ENCODE measurements around the gene LDHAL6B.

Gene LDHAL6B

DNA sequence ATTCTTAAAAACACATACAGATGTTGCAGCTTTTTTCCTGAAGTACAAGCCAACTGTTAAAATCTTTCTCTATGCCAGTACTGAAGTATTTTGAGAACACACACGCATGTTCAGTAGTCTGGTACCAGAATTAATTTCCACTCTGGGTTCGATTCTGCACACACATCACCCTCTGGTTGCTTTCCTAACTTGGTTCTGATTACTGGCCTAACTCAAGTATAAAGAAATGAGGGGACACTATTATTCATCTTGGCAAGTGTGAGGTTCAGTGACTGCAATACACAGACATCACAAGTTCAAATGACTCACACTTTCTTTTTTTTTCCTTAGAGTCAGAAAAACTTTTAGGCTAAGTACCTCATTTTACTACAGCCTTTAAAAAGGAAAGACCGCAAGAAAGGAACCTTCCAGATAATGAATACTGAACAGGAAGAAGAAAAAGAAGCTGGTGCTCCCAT is 37.4 kb upstream of the LDHAL6B start:
- peaks cover 37% of the 10 kb centered on the region for H3K36me3 Mint-ChIP-seq (ENCODE audit: low read depth)
- H3K27me3 Mint-ChIP-seq (ENCODE audit: low read depth), result no peaks in the 10 kb centered on the region
- H3K27ac Mint-ChIP-seq, result peak overlapping the region in 1 of 3 experiments; percentile 41
- H3K4me1 Mint-ChIP-seq, result peaks cover 12% of the 10 kb centered on the region
- H3K4me3 Mint-ChIP-seq, result no peak overlapping the region
- TF ChIP-seq, protein P1, sequence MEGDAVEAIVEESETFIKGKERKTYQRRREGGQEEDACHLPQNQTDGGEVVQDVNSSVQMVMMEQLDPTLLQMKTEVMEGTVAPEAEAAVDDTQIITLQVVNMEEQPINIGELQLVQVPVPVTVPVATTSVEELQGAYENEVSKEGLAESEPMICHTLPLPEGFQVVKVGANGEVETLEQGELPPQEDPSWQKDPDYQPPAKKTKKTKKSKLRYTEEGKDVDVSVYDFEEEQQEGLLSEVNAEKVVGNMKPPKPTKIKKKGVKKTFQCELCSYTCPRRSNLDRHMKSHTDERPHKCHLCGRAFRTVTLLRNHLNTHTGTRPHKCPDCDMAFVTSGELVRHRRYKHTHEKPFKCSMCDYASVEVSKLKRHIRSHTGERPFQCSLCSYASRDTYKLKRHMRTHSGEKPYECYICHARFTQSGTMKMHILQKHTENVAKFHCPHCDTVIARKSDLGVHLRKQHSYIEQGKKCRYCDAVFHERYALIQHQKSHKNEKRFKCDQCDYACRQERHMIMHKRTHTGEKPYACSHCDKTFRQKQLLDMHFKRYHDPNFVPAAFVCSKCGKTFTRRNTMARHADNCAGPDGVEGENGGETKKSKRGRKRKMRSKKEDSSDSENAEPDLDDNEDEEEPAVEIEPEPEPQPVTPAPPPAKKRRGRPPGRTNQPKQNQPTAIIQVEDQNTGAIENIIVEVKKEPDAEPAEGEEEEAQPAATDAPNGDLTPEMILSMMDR (IDR thresholded peaks at IDR 0.05; ENCODE audit: unreplicated experiment in 3 of 3), result no peak
- H3K9me3 Mint-ChIP-seq, result no peaks in the 10 kb centered on the region

DNA sequence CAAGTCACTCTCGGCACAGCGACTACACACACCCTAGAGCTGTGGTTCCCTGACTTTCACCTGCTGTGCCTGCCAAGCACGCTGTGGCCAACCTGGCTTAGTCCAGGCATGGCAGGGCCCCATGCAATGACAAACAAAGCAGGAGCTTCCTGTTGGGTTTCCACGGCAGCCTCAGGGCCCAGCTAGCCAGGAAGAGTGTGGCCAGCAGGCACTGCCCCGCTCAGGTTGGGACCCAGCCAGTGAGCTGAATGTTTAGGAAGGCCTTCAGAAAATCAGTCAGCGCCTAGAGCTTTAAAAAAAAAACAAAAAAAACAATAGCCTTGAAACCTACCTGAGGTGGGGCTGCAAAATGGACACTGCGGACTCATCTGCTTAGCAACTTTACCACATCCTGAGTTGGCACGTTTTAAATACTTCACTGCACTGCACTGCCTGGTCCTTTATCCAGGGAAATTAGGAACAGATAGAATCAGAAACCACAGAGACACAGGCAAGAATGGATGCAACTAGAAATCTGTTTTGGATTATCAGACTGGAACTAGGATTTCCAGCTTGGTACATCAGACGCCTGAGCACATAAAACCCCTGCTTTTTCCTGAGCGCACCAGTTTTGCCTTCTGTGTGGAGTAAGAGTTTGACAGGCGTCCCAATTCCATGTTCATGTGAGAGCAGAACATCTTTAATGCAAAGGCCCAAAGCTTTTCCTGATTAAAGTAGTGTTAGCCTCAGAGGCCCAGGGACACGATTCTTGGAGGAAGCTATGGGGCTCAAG is 36.2 kb upstream of the LDHAL6B start:
- Mint-ChIP-seq H3K36me3 (ENCODE audit: low read depth) (peaks cover 46% of the 10 kb centered on the region), H3K9me3 (no peaks in the 10 kb centered on the region), H3K4me3 (no peak overlapping the region), H3K27ac (no peak overlapping the region), H3K4me1 (peaks cover 24% of the 10 kb centered on the region), H3K27me3 (ENCODE audit: low read depth) (no peaks in the 10 kb centered on the region)
- TF ChIP-seq, protein P1 (IDR thresholded peaks at IDR 0.05; ENCODE audit: unreplicated experiment in 3 of 3), result no peak

DNA sequence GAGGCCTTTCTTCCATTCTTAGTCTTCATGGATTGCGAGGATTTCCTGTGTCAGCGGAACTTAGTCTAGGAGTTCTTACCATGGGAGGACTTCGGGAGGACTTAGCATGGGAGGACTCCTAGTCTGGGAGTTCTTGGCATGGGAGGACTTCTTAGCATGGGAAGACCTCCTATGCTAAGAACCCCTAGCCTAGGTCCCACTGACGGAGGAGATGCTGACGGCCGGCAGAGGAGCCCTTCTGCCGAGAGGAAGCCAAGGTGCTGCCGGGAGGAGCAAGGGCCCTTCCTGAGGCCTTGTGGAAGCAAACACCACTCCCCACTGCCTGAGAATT is 35.6 kb upstream of the LDHAL6B start:
- TF ChIP-seq, protein P1 (IDR thresholded peaks at IDR 0.05; ENCODE audit: unreplicated experiment in 3 of 3), result no peak
- Mint-ChIP-seq H3K9me3 (no peaks in the 10 kb centered on the region), H3K27ac (no peak overlapping the region)

DNA sequence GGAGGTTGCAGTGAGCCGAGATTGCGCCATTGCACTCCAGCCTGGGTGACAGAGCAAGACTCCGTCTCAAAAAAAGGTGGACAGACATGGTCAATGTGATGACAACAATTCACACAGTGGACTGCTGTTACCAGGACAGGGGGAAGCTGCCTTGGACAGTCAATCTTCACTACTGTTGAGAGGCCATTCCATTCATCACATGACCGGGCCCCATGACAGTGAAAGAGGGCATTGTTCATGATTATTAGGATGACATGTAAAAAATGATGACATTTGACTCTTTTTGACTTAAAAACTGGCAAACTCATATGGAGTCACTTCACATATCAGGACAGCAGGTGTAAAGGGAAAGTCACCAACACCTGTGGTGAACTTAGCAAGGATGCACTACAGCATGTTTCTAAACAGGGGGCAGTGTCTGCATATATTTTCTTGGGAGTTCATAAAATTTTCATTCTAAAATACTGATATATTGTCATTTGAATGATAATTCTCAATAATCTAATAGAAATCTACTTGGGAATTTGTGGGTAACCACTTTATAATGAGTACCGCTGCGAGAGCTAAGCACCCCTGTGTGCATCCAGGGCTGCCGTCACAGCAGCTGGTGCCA is 34.2 kb upstream of the LDHAL6B start:
- Mint-ChIP-seq H3K9me3 (no peaks in the 10 kb centered on the region), H3K27me3 (ENCODE audit: low read depth) (no peaks in the 10 kb centered on the region), H3K27ac (no peak overlapping the region), H3K4me3 (no peak overlapping the region), H3K36me3 (ENCODE audit: low read depth) (peaks cover 46% of the 10 kb centered on the region), H3K4me1 (peaks cover 15% of the 10 kb centered on the region)
- TF ChIP-seq, protein P1 (IDR thresholded peaks at IDR 0.05; ENCODE audit: unreplicated experiment in 3 of 3), result peak in 1 of 3 experiments; percentile 12

More for the DNA sequence above, 35.6 kb upstream of the LDHAL6B start:
- Mint-ChIP-seq H3K27me3 (ENCODE audit: low read depth) (no peaks in the 10 kb centered on the region), H3K36me3 (ENCODE audit: low read depth) (peaks cover 45% of the 10 kb centered on the region), H3K4me1 (peaks cover 23% of the 10 kb centered on the region), H3K4me3 (no peak overlapping the region)

DNA sequence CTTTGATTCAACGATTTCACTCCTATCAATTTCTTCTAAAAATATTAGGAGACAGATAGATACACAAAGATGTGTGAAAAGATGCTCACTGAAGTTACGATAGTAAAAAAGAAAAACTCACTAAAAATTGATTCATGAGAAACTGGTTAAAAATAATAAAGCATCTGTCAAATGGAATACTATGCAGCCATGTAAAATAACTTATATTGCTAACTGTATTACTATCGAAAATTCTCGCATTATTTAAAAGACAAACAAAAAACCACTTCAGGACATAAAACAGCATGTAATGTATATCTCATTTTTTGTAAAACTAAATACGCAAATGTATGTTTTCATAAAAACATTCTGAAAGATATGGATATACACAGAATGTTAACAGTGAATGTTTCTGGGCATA is 33.4 kb upstream of the LDHAL6B start:
- no peak overlapping the region for H3K27ac Mint-ChIP-seq
- H3K36me3 Mint-ChIP-seq (ENCODE audit: low read depth), result peaks cover 54% of the 10 kb centered on the region
- TF ChIP-seq, protein P1 (IDR thresholded peaks at IDR 0.05; ENCODE audit: unreplicated experiment in 3 of 3), result no peak
- H3K27me3 Mint-ChIP-seq (ENCODE audit: low read depth), result no peaks in the 10 kb centered on the region
- H3K9me3 Mint-ChIP-seq, result no peaks in the 10 kb centered on the region
- peaks cover 20% of the 10 kb centered on the region for H3K4me1 Mint-ChIP-seq
- H3K4me3 Mint-ChIP-seq, result no peak overlapping the region
